MCF 10A (cell line): ENCODE data around the gene HES2. TPM values are rescaled to one million over a fixed set of nuclear protein-coding genes. Genes with fewer than 3 reads are reported as not detected.

ENCODE experiments used
- BruUV-seq: library from RNA; stranded (reverse); fragments of 400-500 nt; replicated peaks from 2 replicates; lab custom pipeline; 2021; lab: Mats Ljungman, UMichigan
- CTCF ChIA-PET: fragments of 300-600 bp; sonication (Branson Sonifier 250); formaldehyde crosslinking; extraction: SDS; loops from one replicate; lab custom pipeline; 2021; ENCODE audit warnings: antibody characterized with exemption, inconsistent platforms; lab: Yijun Ruan, JAX
- POLR2A ChIA-PET: fragments of 300-600, 350-650 bp; sonication (Branson Sonifier 250); formaldehyde crosslinking; extraction: SDS; loops from one replicate; lab custom pipeline; 2020; ENCODE audit warnings: antibody characterized with exemption, inconsistent platforms; lab: Yijun Ruan, JAX
- DNase-seq: peaks from one replicate; pipeline ENCODE4 v3.0.0-alpha.2; 2018; ENCODE audit not compliant: unreplicated experiment
- H3K27ac Mint-ChIP-seq: one replicate; pipeline ENCODE4 v1.8.0; 2022; ENCODE audit warnings: mild to moderate bottlenecking, low read depth, mixed read lengths; ENCODE audit not compliant: unreplicated experiment
- H3K27me3 Mint-ChIP-seq: one replicate; pipeline ENCODE4 v1.8.0; 2022; ENCODE audit warnings: mixed read lengths; ENCODE audit not compliant: insufficient read depth, unreplicated experiment
- H3K36me3 Mint-ChIP-seq: one replicate; pipeline ENCODE4 v1.8.0; 2022; ENCODE audit warnings: mild to moderate bottlenecking, moderate library complexity, mixed read lengths; ENCODE audit not compliant: insufficient read depth, unreplicated experiment
- H3K4me1 Mint-ChIP-seq: one replicate; pipeline ENCODE4 v1.8.0; 2022; ENCODE audit warnings: mixed read lengths; ENCODE audit not compliant: insufficient read depth, unreplicated experiment
- H3K4me3 Mint-ChIP-seq: one replicate; pipeline ENCODE4 v1.8.0; 2022; ENCODE audit warnings: mild to moderate bottlenecking, moderate library complexity, mixed read lengths; ENCODE audit not compliant: unreplicated experiment
- H3K9me3 Mint-ChIP-seq: one replicate; pipeline ENCODE4 v1.8.0; 2022; ENCODE audit warnings: mixed read lengths; ENCODE audit not compliant: unreplicated experiment
- CTCF ChIP-seq: fragments of 200-600 bp; IDR thresholded peaks from one replicate; pipeline ENCODE4 v1.8.0; 2022; ENCODE audit warnings: antibody characterized with exemption, mild to moderate bottlenecking; ENCODE audit not compliant: unreplicated experiment
- intact Hi-C: fragments of 100-400 bp; cut with micrococcal nuclease; formaldehyde crosslinking; loops from 2 replicates; pipeline ENCODE4 v1.14.1; 2022
- total RNA-seq: library from RNA; stranded (reverse); gene quantifications from 2 replicates; pipeline ENCODE4 v1.2.3, GENCODE V29; 2022

Gene HES2
- total RNA-seq, 1 experiment from 2014 or later: 7.6 TPM

- ChIA-PET CTCF (interaction anchor here (0.6 to 1.7 kb wide), 4 partner anchors 9 to 212 kb away, joined by 3 to 8 read pairs (median 5); no protein-coding TSS in a partner anchor), POLR2A (no interaction called here)
- Mint-ChIP-seq H3K27me3 (no peaks in the 10 kb centered on the region), H3K4me3 (no peak overlapping the region), H3K4me1 (peaks cover 22% of the 10 kb centered on the region), H3K36me3 (peaks cover 4% of the 10 kb centered on the region), H3K9me3 (no peaks in the 10 kb centered on the region), H3K27ac (no peak overlapping the region)
- no peak for TF ChIP-seq CTCF
- BruUV-seq: TSS peak; percentile 1
- no peak for DNase-seq
- intact Hi-C loops: no loop called here
These were observed 29.7 kb downstream of the HES2 start for GRCh38 chr1:6389971-6390370.

DNA sequence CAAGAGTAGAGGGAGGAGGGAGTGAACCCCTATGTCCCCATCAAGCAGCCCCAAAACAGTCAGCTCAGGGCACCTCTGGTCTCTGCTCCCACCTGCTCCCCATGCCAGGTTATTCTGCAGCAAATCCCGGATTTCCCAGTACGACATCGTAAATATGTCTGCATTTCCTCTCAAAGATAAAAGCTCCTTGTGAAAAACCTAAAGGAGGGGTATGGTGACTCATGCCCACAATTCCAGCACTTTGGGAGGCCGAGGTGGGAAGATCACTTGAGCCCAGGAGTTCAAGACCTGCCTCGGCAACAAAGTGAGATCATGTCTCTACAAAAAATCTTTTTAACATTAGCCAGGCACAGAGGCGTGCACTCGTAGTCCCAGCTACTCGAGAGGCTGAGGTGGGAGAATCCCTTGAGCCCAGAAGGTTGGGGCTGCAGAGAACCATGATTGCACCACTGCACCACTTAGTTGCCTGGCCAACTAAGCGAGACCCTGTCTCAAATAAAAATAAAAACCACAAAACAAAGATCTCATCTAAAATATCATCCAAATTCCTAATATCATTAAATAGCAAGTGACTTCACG lies 33.3 kb downstream of the HES2 start:
- peak; percentile 67 for DNase-seq
- intact Hi-C loops: no loop called here
- TF ChIP-seq CTCF: no peak
- CTCF ChIA-PET: interaction anchor here (0.6 to 6.3 kb wide), 10 partner anchors 9 to 140 kb away, joined by 3 to 75 read pairs (median 4); no protein-coding TSS in a partner anchor
- BruUV-seq: TSS peak; percentile 87
- Mint-ChIP-seq H3K4me1 (peaks cover 25% of the 10 kb centered on the region), H3K27me3 (no peaks in the 10 kb centered on the region), H3K36me3 (peaks cover 14% of the 10 kb centered on the region), H3K4me3 (peak overlapping the region; percentile 89), H3K9me3 (no peaks in the 10 kb centered on the region), H3K27ac (peak overlapping the region; percentile 81)
- POLR2A ChIA-PET: interaction anchor here (0.7 to 7.2 kb wide), 13 partner anchors 9 to 187 kb away, joined by 3 to 128 read pairs (median 5); partner anchors contain the start of genes ACOT7, HES2, PLEKHG5 and RPL22

DNA sequence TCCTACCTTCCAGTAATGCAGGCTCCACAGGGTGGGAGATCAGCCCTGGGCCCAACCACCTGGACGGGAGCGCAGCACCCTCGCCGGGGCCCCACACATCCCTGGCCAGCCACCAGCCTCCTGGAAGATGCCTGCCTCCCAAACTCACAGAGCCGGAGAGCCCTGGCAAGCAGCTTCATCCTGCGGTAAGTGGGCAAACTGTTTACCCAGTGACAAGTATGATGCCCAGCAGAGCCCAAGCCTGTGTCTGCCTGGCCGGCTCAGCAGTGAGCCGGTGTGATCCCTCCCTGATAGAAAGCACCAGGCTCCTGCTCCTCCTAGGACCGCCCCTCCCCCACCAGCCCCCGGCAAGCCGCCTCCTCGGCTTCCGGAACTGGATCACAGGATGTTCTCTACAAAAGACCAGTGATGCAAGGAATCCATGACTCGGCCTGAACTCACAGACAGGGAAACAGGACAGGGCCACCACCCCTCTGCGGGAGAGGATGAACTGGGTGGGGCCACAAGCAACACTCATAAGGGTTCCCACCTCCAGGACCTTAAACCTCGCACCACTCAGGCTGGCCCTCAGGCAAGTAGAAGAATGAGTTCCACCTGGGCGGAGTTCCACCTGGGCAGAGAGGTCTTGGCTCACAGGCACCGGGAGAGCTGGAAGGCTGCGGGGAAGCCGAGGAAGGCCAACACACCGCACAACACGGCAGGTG lies 34.1 kb downstream of the HES2 start:
- ChIA-PET CTCF (interaction anchor here (0.6 to 6.3 kb wide), 10 partner anchors 9 to 138 kb away, joined by 3 to 75 read pairs (median 7); no protein-coding TSS in a partner anchor), POLR2A (interaction anchor here (0.6 to 7.2 kb wide), 22 partner anchors 9 to 194 kb away, joined by 3 to 128 read pairs (median 4); partner anchors contain the start of genes ACOT7, HES2, PLEKHG5 and RPL22)
- H3K4me3 Mint-ChIP-seq: peak overlapping the region; percentile 89
- H3K27me3 Mint-ChIP-seq: no peaks in the 10 kb centered on the region
- intact Hi-C loops: loop anchor here (1.0 kb wide), 1 partner anchor 22 kb away; no protein-coding TSS in a partner anchor
- H3K9me3 Mint-ChIP-seq: no peaks in the 10 kb centered on the region
- peak; percentile 97 for DNase-seq
- no peak for TF ChIP-seq CTCF
- peaks cover 25% of the 10 kb centered on the region for H3K4me1 Mint-ChIP-seq
- H3K36me3 Mint-ChIP-seq: peaks cover 14% of the 10 kb centered on the region
- BruUV-seq: no TSS peak
- peak overlapping the region; percentile 81 for H3K27ac Mint-ChIP-seq

DNA sequence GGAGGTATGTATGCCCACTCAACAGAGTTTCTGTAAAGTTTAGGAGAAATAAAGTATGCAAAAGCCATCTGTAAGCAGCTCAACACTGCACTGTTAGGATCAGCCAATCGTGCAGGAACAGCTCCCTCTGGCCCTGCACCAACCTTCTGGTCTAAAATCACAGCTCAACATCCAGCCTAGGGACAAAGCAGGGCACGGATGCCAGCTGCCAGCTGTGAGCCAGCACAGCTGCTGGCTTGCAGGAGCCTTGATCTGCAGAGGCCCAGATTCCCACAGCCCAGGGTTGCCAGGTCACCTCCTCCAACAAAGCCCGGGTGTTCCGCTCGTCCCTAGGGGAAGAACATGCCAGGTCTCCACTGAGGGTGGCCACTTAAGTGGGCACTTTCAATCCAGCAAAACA lies 34.8 kb downstream of the HES2 start:
- TF ChIP-seq CTCF: no peak
- Mint-ChIP-seq H3K27ac (peak overlapping the region; percentile 81), H3K27me3 (no peaks in the 10 kb centered on the region), H3K9me3 (no peaks in the 10 kb centered on the region), H3K36me3 (peaks cover 14% of the 10 kb centered on the region), H3K4me3 (peak overlapping the region; percentile 89), H3K4me1 (peaks cover 25% of the 10 kb centered on the region)
- TSS peak; percentile 25 for BruUV-seq
- CTCF ChIA-PET: interaction anchor here (0.6 to 6.3 kb wide), 8 partner anchors 9 to 138 kb away, joined by 3 to 75 read pairs (median 11); no protein-coding TSS in a partner anchor
- peak; percentile 35 for DNase-seq
- intact Hi-C loops: loop anchor here (1.0 kb wide), 1 partner anchor 22 kb away; no protein-coding TSS in a partner anchor
- POLR2A ChIA-PET: interaction anchor here (1.0 to 7.2 kb wide), 13 partner anchors 9 to 195 kb away, joined by 3 to 128 read pairs (median 4); partner anchors contain the start of genes ACOT7, HES2, PLEKHG5 and ZBTB48
